ENCODE results near the gene FAM110D. TPM values are rescaled to one million over a fixed set of nuclear protein-coding genes. Genes with fewer than 3 reads are reported as not detected.

Gene FAM110D
- total RNA-seq, 2 donors from 2014 or later: 0.38 to 1.1 TPM

GRCh38 chr1:26125946-26126320 is 32.9 kb upstream of the FAM110D start:
- H3K9me3 Mint-ChIP-seq: no peaks in the 10 kb centered on the region
- TF ChIP-seq CTCF (conservative IDR thresholded peaks at IDR 0.05): no peak
- H3K27me3 Mint-ChIP-seq (ENCODE audit: insufficient read depth): no peaks in the 10 kb centered on the region
- no peak overlapping the region for H3K4me3 Mint-ChIP-seq
- no peak overlapping the region for H3K27ac ChIP-seq (ENCODE audit: low read depth, low read length)
- no peaks in the 10 kb centered on the region for H3K27me3 ChIP-seq (ENCODE audit: control insufficient read depth, insufficient read depth, low read length, poor library complexity, severe bottlenecking)
- H3K4me1 ChIP-seq (ENCODE audit: control insufficient read depth, insufficient read depth, low read length): no peaks in the 10 kb centered on the region
- no peaks in the 10 kb centered on the region for H3K9me3 ChIP-seq (ENCODE audit: control insufficient read depth, low read length)
- H3K36me3 ChIP-seq (ENCODE audit: control insufficient read depth, insufficient read depth, low read length): peaks cover 8% of the 10 kb centered on the region
- WGBS, 2 experiments (ENCODE audit: insufficient coverage in 1 of 2, insufficient read length in 1 of 2): 83 to 93% methylated on average over 1 of the region's 1 CpG
- peaks cover 21% of the 10 kb centered on the region for H3K4me1 Mint-ChIP-seq
- DNase-seq: no peak
- peaks cover 14% of the 10 kb centered on the region for H3K36me3 Mint-ChIP-seq (ENCODE audit: low read depth)
- no peak overlapping the region for H3K27ac Mint-ChIP-seq
- H3K9ac ChIP-seq (ENCODE audit: extremely low read depth, low read length, poor library complexity, severe bottlenecking): no peak overlapping the region
- H3K4me3 ChIP-seq (ENCODE audit: low read length): no peak overlapping the region

GRCh38 chr1:26126321-26127084 is 32.4 kb upstream of the FAM110D start:
- 77 to 93% methylated on average over 5 to 9 of the region's 9 CpGs for WGBS, 2 experiments (ENCODE audit: insufficient coverage in 1 of 2, insufficient read length in 1 of 2)
- H3K4me1 Mint-ChIP-seq: peaks cover 21% of the 10 kb centered on the region
- H3K9me3 Mint-ChIP-seq: no peaks in the 10 kb centered on the region
- H3K36me3 Mint-ChIP-seq (ENCODE audit: low read depth): peaks cover 14% of the 10 kb centered on the region
- no peak overlapping the region for H3K27ac ChIP-seq (ENCODE audit: low read depth, low read length)
- H3K4me1 ChIP-seq (ENCODE audit: control insufficient read depth, insufficient read depth, low read length): no peaks in the 10 kb centered on the region
- peaks cover 8% of the 10 kb centered on the region for H3K36me3 ChIP-seq (ENCODE audit: control insufficient read depth, insufficient read depth, low read length)
- no peaks in the 10 kb centered on the region for H3K9me3 ChIP-seq (ENCODE audit: control insufficient read depth, low read length)
- H3K4me3 ChIP-seq (ENCODE audit: low read length): no peak overlapping the region
- no peaks in the 10 kb centered on the region for H3K27me3 ChIP-seq (ENCODE audit: control insufficient read depth, insufficient read depth, low read length, poor library complexity, severe bottlenecking)
- H3K4me3 Mint-ChIP-seq: no peak overlapping the region
- no peak overlapping the region for H3K27ac Mint-ChIP-seq
- DNase-seq: no peak
- H3K27me3 Mint-ChIP-seq (ENCODE audit: insufficient read depth): no peaks in the 10 kb centered on the region
- TF ChIP-seq CTCF (conservative IDR thresholded peaks at IDR 0.05): no peak
- H3K9ac ChIP-seq (ENCODE audit: extremely low read depth, low read length, poor library complexity, severe bottlenecking): no peak overlapping the region

GRCh38 chr1:26127235-26128163 is 31.4 kb upstream of the FAM110D start:
- Histone ChIP-seq H3K27me3 (ENCODE audit: control insufficient read depth, insufficient read depth, low read length, poor library complexity, severe bottlenecking) (no peaks in the 10 kb centered on the region), H3K9me3 (ENCODE audit: control insufficient read depth, low read length) (no peaks in the 10 kb centered on the region), H3K9ac (ENCODE audit: extremely low read depth, low read length, poor library complexity, severe bottlenecking) (no peak overlapping the region), H3K27ac (ENCODE audit: low read depth, low read length) (no peak overlapping the region), H3K4me3 (ENCODE audit: low read length) (no peak overlapping the region), H3K36me3 (ENCODE audit: control insufficient read depth, insufficient read depth, low read length) (peaks cover 5% of the 10 kb centered on the region), H3K4me1 (ENCODE audit: control insufficient read depth, insufficient read depth, low read length) (no peaks in the 10 kb centered on the region)
- Mint-ChIP-seq H3K36me3 (ENCODE audit: low read depth) (peaks cover 5% of the 10 kb centered on the region), H3K27me3 (ENCODE audit: insufficient read depth) (no peaks in the 10 kb centered on the region), H3K27ac (no peak overlapping the region), H3K4me1 (peaks cover 19% of the 10 kb centered on the region), H3K4me3 (no peak overlapping the region), H3K9me3 (no peaks in the 10 kb centered on the region)
- 73 to 77% methylated on average over 11 to 13 of the region's 13 CpGs for WGBS, 2 experiments (ENCODE audit: insufficient coverage in 1 of 2, insufficient read length in 1 of 2)
- TF ChIP-seq CTCF (conservative IDR thresholded peaks at IDR 0.05): no peak
- no peak for DNase-seq
